ENCODE results near the gene CPNE4. TPM values are rescaled to one million over a fixed set of nuclear protein-coding genes. Genes with fewer than 3 reads are reported as not detected.

The CPNE4 gene
- total RNA-seq, 1 donor from 2014 or later, result 0.83 TPM

- no peak for TF ChIP-seq CTCF (IDR thresholded peaks at IDR 0.05)
- Histone ChIP-seq H3K9me3 (no peaks in the 10 kb centered on the region), H3K27ac (no peak overlapping the region), H3K36me3 (no peaks in the 10 kb centered on the region), H3K27me3 (ENCODE audit: low read depth) (no peaks in the 10 kb centered on the region), H3K4me3 (no peak overlapping the region), H3K4me1 (no peaks in the 10 kb centered on the region)
- intact Hi-C loops (cut with DNase I), result no loop called here
- DNase-seq, result no peak
- no peak for ATAC-seq
Observed at GRCh38 chr3:131553495-131554247, 481.1 kb downstream of the CPNE4 start.

- no peak for ATAC-seq
- TF ChIP-seq CTCF (IDR thresholded peaks at IDR 0.05), result no peak
- intact Hi-C loops (cut with DNase I), result no loop called here
Observed at GRCh38 chr3:131551761-131552160, 483.1 kb downstream of the CPNE4 start.

GRCh38 chr3:131550562-131551465 lies 484.0 kb downstream of the CPNE4 start:
- Histone ChIP-seq H3K9me3 (no peaks in the 10 kb centered on the region), H3K27ac (no peak overlapping the region)

More at GRCh38 chr3:131551761-131552160, 483.1 kb downstream of the CPNE4 start:
- Histone ChIP-seq H3K9me3 (no peaks in the 10 kb centered on the region), H3K4me1 (no peaks in the 10 kb centered on the region), H3K4me3 (no peak overlapping the region), H3K27ac (no peak overlapping the region), H3K36me3 (no peaks in the 10 kb centered on the region), H3K27me3 (ENCODE audit: low read depth) (no peaks in the 10 kb centered on the region)
- DNase-seq, result no peak

GRCh38 chr3:131549340-131549739 lies 485.5 kb downstream of the CPNE4 start:
- intact Hi-C loops (cut with DNase I), result no loop called here
- no peak for DNase-seq
- H3K4me1 ChIP-seq, result no peaks in the 10 kb centered on the region
- no peak overlapping the region for H3K27ac ChIP-seq
- no peak for ATAC-seq
- no peaks in the 10 kb centered on the region for H3K9me3 ChIP-seq
- no peak overlapping the region for H3K4me3 ChIP-seq
- TF ChIP-seq CTCF (IDR thresholded peaks at IDR 0.05), result no peak
- H3K36me3 ChIP-seq, result no peaks in the 10 kb centered on the region
- no peaks in the 10 kb centered on the region for H3K27me3 ChIP-seq (ENCODE audit: low read depth)

More at GRCh38 chr3:131550562-131551465, 484.0 kb downstream of the CPNE4 start:
- no peak overlapping the region for H3K4me3 ChIP-seq
- no peak for DNase-seq
- intact Hi-C loops (cut with DNase I), result no loop called here
- no peaks in the 10 kb centered on the region for H3K4me1 ChIP-seq
- TF ChIP-seq CTCF (IDR thresholded peaks at IDR 0.05), result no peak
- H3K36me3 ChIP-seq, result no peaks in the 10 kb centered on the region
- no peaks in the 10 kb centered on the region for H3K27me3 ChIP-seq (ENCODE audit: low read depth)
- no peak for ATAC-seq

GRCh38 chr3:131547585-131547984 lies 487.2 kb downstream of the CPNE4 start:
- TF ChIP-seq CTCF (IDR thresholded peaks at IDR 0.05), result no peak
- no peak for ATAC-seq
- no peak for DNase-seq
- H3K9me3 ChIP-seq, result no peaks in the 10 kb centered on the region
- no peaks in the 10 kb centered on the region for H3K36me3 ChIP-seq
- H3K4me1 ChIP-seq, result no peaks in the 10 kb centered on the region
- no peak overlapping the region for H3K4me3 ChIP-seq
- intact Hi-C loops (cut with DNase I), result no loop called here
- H3K27me3 ChIP-seq (ENCODE audit: low read depth), result no peaks in the 10 kb centered on the region
- H3K27ac ChIP-seq, result no peak overlapping the region
